ENCODE measurements around the gene AEBP2.

GRCh38 chr12:19419086-19419485, 20.2 kb upstream of the AEBP2 start:
- TF ChIP-seq, protein P1, sequence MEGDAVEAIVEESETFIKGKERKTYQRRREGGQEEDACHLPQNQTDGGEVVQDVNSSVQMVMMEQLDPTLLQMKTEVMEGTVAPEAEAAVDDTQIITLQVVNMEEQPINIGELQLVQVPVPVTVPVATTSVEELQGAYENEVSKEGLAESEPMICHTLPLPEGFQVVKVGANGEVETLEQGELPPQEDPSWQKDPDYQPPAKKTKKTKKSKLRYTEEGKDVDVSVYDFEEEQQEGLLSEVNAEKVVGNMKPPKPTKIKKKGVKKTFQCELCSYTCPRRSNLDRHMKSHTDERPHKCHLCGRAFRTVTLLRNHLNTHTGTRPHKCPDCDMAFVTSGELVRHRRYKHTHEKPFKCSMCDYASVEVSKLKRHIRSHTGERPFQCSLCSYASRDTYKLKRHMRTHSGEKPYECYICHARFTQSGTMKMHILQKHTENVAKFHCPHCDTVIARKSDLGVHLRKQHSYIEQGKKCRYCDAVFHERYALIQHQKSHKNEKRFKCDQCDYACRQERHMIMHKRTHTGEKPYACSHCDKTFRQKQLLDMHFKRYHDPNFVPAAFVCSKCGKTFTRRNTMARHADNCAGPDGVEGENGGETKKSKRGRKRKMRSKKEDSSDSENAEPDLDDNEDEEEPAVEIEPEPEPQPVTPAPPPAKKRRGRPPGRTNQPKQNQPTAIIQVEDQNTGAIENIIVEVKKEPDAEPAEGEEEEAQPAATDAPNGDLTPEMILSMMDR (IDR thresholded peaks at IDR 0.05) = no peak
- TF ChIP-seq POLR2A (IDR thresholded peaks at IDR 0.05) (no peak), EP300 (IDR thresholded peaks at IDR 0.05) (no peak)
